HepG2 (cell line): Measurements from ENCODE around the gene SELENOT. TPM values are rescaled to one million over a fixed set of nuclear protein-coding genes. Genes with fewer than 3 reads are reported as not detected.
A peak's percentile ranks its signal among the peaks of the same experiment; 100 is the strongest.

Source experiments
- FOXA1 ChIP-seq, 2 experiments: fragments of 450-650 bp in 1 of 2; sonication (generic) in 1 of 2; formaldehyde crosslinking in 1 of 2; IDR thresholded peaks; 2 replicates each; pipeline versions ENCODE4 v1.4.0 to v1.6.1; 2016 to 2020; ENCODE audit warnings: missing genetic modification reagents in 1 of 2
- HOXA9 ChIP-seq: sonication (generic); formaldehyde crosslinking; IDR thresholded peaks from 2 replicates; pipeline ENCODE4 v1.8.1; 2022; ENCODE audit warnings: missing genetic modification reagents, mild to moderate bottlenecking, moderate library complexity, borderline replicate concordance
- MXD4 ChIP-seq: IDR thresholded peaks from 2 replicates; pipeline ENCODE4 v1.6.1; 2016; ENCODE audit warnings: mild to moderate bottlenecking, missing biosample characterization, missing genetic modification reagents
- SIN3A ChIP-seq: IDR thresholded peaks from 2 replicates; pipeline ENCODE4 v1.6.1; 2011; ENCODE audit warnings: low read depth, mild to moderate bottlenecking, control low read depth, low read length, borderline replicate concordance
- SMARCC2 ChIP-seq: fragments of 450-650 bp; IDR thresholded peaks from 2 replicates; pipeline ENCODE4 v1.6.1; 2017; ENCODE audit warnings: antibody characterized with exemption, mild to moderate bottlenecking
- ZEB1 ChIP-seq: IDR thresholded peaks from 2 replicates; pipeline ENCODE4 v1.6.1; 2012; ENCODE audit warnings: mild to moderate bottlenecking, low read depth, inconsistent platforms; ENCODE audit not compliant: insufficient replicate concordance
- ZNF44 ChIP-seq: sonication (generic); formaldehyde crosslinking; IDR thresholded peaks from 2 replicates; pipeline ENCODE4 v1.5.1; 2020; ENCODE audit warnings: mild to moderate bottlenecking, missing genetic modification reagents
- ZNF549 ChIP-seq: sonication (generic); formaldehyde crosslinking; IDR thresholded peaks from 2 replicates; pipeline ENCODE4 v1.5.0; 2020; ENCODE audit warnings: missing genetic modification reagents
- ZNF850 ChIP-seq: sonication (generic); formaldehyde crosslinking; conservative IDR thresholded peaks from 2 replicates; pipeline ENCODE4 v1.9.0; 2021; ENCODE audit warnings: mild to moderate bottlenecking, missing genetic modification reagents
- polyA plus RNA-seq, 8 experiments: library from polyadenylated mRNA; depleted of rRNA in 3 of 8; stranded (reverse) in 7 of 8; unstranded in 1 of 8; fragments of >200 nt; fragmentation: Illumina TruSeq in 4 of 8; extraction: Trizol in 4 of 8; gene quantifications; 2 replicates each; pipeline versions ENCODE4 v1.2.1 to v1.2.3, GENCODE V29; 2011 to 2016; ENCODE audit warnings: low read depth in 4 of 8, missing spikeins in 1 of 8, mixed read lengths in 1 of 8; ENCODE audit not compliant: insufficient read depth in 1 of 8
- total RNA-seq, 5 experiments: library from RNA; depleted of rRNA; stranded (reverse); fragments of >200 nt; fragmentation: Illumina TruSeq; extraction: Trizol; gene quantifications; 2 replicates each; pipeline ENCODE4 v1.2.3, GENCODE V29; 2016; ENCODE audit warnings: low read depth in 1 of 5
- TF ChIP-seq, protein P1 (sequence below): sonication (generic); formaldehyde crosslinking; IDR thresholded peaks from 2 replicates; pipeline ENCODE4 v1.4.0; 2020; ENCODE audit warnings: mild to moderate bottlenecking, missing genetic modification reagents
- TF ChIP-seq, protein P2 (sequence below): sonication (generic); formaldehyde crosslinking; IDR thresholded peaks from 2 replicates; pipeline ENCODE4 v1.5.1; 2020; ENCODE audit warnings: mild to moderate bottlenecking, moderate library complexity, missing genetic modification reagents
- TF ChIP-seq, protein P3 (sequence below): sonication (generic); formaldehyde crosslinking; IDR thresholded peaks from 2 replicates; pipeline ENCODE4 v1.8.1; 2023; ENCODE audit warnings: mild to moderate bottlenecking, moderate library complexity, missing genetic modification reagents
- TF ChIP-seq, protein P4 (sequence below): sonication (generic); formaldehyde crosslinking; IDR thresholded peaks from 2 replicates; pipeline ENCODE4 v1.8.0; 2022; ENCODE audit warnings: mild to moderate bottlenecking, missing genetic modification reagents, borderline replicate concordance
- TF ChIP-seq, protein P5 (sequence below): sonication (generic); formaldehyde crosslinking; IDR thresholded peaks from 2 replicates; pipeline ENCODE4 v1.4.0; 2020; ENCODE audit warnings: missing genetic modification reagents
- TF ChIP-seq, protein P6 (sequence below): IDR thresholded peaks from 2 replicates; pipeline ENCODE4 v1.6.1; 2016; ENCODE audit warnings: missing compliant biosample characterization, missing genetic modification reagents, borderline replicate concordance

SELENOT gene
- total and polyA plus RNA-seq, 2 of the 13 experiments (the other 11 are each of a cell fraction or from before 2014, with no cell fraction given): 122 to 273 TPM

DNA sequence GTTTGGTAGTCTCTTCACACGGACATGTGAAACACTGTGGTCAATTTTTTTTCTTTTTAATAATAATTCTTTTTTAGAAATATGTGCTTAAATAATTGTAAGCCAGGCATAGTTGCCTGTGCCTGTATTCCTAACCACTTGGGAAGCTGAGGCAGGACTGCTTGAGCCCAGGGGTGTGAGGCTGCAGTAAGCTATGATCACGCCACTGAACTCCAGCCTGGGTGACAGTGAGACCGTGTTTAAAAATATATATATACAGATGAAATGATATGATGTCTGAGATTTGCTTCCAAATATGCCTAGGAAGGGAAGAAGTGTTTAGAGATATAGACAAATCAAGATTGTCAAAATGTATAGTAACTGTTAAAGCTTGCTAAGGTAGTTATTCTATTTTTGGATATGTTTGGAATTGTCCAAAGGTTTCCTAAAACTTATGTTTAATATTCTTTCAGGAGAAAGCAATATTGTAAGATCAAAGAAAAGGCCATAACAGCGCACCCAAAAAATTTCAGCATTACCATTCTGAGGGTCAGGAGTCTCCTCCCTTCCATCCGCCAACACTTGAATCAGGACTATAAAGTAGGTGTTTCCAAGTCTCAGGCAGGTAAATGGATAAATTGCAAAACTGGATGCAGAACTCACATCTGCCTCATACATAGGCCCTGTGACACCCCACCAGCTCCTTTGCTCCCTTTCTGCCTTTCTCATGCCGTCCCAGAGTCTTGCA, 532 bp upstream of the SELENOT start (continued):
- TF ChIP-seq, protein P1, sequence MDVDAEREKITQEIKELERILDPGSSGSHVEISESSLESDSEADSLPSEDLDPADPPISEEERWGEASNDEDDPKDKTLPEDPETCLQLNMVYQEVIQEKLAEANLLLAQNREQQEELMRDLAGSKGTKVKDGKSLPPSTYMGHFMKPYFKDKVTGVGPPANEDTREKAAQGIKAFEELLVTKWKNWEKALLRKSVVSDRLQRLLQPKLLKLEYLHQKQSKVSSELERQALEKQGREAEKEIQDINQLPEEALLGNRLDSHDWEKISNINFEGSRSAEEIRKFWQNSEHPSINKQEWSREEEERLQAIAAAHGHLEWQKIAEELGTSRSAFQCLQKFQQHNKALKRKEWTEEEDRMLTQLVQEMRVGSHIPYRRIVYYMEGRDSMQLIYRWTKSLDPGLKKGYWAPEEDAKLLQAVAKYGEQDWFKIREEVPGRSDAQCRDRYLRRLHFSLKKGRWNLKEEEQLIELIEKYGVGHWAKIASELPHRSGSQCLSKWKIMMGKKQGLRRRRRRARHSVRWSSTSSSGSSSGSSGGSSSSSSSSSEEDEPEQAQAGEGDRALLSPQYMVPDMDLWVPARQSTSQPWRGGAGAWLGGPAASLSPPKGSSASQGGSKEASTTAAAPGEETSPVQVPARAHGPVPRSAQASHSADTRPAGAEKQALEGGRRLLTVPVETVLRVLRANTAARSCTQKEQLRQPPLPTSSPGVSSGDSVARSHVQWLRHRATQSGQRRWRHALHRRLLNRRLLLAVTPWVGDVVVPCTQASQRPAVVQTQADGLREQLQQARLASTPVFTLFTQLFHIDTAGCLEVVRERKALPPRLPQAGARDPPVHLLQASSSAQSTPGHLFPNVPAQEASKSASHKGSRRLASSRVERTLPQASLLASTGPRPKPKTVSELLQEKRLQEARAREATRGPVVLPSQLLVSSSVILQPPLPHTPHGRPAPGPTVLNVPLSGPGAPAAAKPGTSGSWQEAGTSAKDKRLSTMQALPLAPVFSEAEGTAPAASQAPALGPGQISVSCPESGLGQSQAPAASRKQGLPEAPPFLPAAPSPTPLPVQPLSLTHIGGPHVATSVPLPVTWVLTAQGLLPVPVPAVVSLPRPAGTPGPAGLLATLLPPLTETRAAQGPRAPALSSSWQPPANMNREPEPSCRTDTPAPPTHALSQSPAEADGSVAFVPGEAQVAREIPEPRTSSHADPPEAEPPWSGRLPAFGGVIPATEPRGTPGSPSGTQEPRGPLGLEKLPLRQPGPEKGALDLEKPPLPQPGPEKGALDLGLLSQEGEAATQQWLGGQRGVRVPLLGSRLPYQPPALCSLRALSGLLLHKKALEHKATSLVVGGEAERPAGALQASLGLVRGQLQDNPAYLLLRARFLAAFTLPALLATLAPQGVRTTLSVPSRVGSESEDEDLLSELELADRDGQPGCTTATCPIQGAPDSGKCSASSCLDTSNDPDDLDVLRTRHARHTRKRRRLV (CRISPR knock-in tag): no peak
- TF ChIP-seq ZNF549 (no peak), FOXA1 (IDR thresholded peaks at IDR 0.05) (no peak), FOXA1 (CRISPR knock-in tag; IDR thresholded peaks at IDR 0.05) (0 out of 2 replicates have a peak, but pooled peaks have one; percentile 12), ZNF44 (CRISPR knock-in tag) (no peak), SIN3A (0 out of 2 replicates have a peak, but pooled peaks have one; percentile 41), ZEB1 (peak; percentile 13), HOXA9 (CRISPR knock-in tag) (no peak), SMARCC2 (0 out of 2 replicates have a peak, but pooled peaks have one; percentile 11), ZNF850 (CRISPR knock-in tag) (0 out of 2 replicates have a peak, but pooled peaks have one; percentile 31), MXD4 (0 out of 2 replicates have a peak, but pooled peaks have one; percentile 15)
- TF ChIP-seq, protein P2, sequence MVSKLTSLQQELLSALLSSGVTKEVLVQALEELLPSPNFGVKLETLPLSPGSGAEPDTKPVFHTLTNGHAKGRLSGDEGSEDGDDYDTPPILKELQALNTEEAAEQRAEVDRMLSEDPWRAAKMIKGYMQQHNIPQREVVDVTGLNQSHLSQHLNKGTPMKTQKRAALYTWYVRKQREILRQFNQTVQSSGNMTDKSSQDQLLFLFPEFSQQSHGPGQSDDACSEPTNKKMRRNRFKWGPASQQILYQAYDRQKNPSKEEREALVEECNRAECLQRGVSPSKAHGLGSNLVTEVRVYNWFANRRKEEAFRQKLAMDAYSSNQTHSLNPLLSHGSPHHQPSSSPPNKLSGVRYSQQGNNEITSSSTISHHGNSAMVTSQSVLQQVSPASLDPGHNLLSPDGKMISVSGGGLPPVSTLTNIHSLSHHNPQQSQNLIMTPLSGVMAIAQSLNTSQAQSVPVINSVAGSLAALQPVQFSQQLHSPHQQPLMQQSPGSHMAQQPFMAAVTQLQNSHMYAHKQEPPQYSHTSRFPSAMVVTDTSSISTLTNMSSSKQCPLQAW: 0 out of 2 replicates have a peak, but pooled peaks have one; percentile 40
- TF ChIP-seq, protein P3, sequence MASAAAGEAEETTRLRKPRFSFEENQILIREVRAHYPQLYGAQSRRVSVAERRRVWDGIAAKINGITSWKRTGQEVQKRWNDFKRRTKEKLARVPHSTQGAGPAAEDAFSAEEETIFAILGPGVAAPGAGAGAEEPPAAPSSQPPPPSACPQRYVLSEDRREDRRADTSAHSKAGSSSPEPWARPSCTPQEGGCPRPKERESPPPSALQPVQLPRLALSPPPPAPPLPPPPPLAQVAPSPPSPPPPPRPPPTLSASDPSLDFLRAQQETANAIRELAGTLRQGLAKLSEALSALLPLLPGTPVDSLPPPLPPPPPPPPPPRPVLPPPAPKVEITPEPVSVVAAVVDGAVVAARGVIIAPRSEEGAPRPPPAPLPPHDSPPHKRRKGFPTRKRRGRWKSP (CRISPR knock-in tag): peak; percentile 21; the same call in 1 of the 2 replicates
- TF ChIP-seq, protein P4, sequence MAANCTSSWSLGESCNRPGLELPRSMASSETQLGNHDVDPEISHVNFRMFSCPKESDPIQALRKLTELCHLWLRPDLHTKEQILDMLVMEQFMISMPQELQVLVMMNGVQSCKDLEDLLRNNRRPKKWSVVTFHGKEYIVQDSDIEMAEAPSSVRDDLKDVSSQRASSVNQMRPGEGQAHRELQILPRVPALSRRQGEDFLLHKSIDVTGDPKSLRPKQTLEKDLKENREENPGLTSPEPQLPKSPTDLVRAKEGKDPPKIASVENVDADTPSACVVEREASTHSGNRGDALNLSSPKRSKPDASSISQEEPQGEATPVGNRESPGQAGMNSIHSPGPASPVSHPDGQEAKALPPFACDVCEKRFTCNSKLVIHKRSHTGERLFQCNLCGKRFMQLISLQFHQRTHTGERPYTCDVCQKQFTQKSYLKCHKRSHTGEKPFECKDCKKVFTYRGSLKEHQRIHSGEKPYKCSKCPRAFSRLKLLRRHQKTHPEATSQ: no peak
- TF ChIP-seq, protein P5, sequence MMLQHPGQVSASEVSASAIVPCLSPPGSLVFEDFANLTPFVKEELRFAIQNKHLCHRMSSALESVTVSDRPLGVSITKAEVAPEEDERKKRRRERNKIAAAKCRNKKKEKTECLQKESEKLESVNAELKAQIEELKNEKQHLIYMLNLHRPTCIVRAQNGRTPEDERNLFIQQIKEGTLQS (CRISPR knock-in tag): no peak
- TF ChIP-seq, protein P6, sequence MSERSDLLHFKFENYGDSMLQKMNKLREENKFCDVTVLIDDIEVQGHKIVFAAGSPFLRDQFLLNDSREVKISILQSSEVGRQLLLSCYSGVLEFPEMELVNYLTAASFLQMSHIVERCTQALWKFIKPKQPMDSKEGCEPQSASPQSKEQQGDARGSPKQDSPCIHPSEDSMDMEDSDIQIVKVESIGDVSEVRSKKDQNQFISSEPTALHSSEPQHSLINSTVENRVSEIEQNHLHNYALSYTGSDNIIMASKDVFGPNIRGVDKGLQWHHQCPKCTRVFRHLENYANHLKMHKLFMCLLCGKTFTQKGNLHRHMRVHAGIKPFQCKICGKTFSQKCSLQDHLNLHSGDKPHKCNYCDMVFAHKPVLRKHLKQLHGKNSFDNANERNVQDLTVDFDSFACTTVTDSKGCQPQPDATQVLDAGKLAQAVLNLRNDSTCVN: no peak
